Bronchial epithelial cell (primary cell): ENCODE measurements around the gene MFSD1. TPM values are rescaled to one million over a fixed set of nuclear protein-coding genes. Genes with fewer than 3 reads are reported as not detected.

Experiments used
- DNase-seq: peaks from one replicate; pipeline ENCODE4 v3.0.0-alpha.2; 2010; ENCODE audit warnings: low read depth
- FAIRE-seq: peaks from 2 replicates; lab custom pipeline; 2011; peaks lifted over from hg19 to GRCh38; lab: Jason Lieb, UNC
- H3K27me3 ChIP-seq: 2 replicates; pipeline ENCODE4 v1.5.1; 2011; ENCODE audit warnings: low read length; ENCODE audit not compliant: control insufficient read depth, insufficient read depth
- H3K36me3 ChIP-seq: 2 replicates; pipeline ENCODE4 v1.5.1; 2011; ENCODE audit warnings: low read length; ENCODE audit not compliant: control insufficient read depth, insufficient read depth
- H3K4me3 ChIP-seq: 2 replicates; pipeline ENCODE4 v1.5.1; 2011; ENCODE audit warnings: mild to moderate bottlenecking, low read depth, low read length, control low read depth
- total RNA-seq: library from RNA; depleted of rRNA; stranded (reverse); fragments of >200 nt; gene quantifications from 2 replicates; pipeline ENCODE4 v1.2.1, GENCODE V29; 2014
- TF ChIP-seq, protein P1 (sequence below): IDR thresholded peaks from 2 replicates; pipeline ENCODE4 v1.5.1; 2011; ENCODE audit warnings: mild to moderate bottlenecking, moderate library complexity, low read length, control low read depth, inconsistent platforms; ENCODE audit not compliant: insufficient read depth, severe bottlenecking

The MFSD1 gene
- total RNA-seq, 1 donor from 2014 or later = 57.1 TPM

GRCh38 chr3:158773845-158774830, 27.7 kb upstream of the MFSD1 start:
- TF ChIP-seq, protein P1, sequence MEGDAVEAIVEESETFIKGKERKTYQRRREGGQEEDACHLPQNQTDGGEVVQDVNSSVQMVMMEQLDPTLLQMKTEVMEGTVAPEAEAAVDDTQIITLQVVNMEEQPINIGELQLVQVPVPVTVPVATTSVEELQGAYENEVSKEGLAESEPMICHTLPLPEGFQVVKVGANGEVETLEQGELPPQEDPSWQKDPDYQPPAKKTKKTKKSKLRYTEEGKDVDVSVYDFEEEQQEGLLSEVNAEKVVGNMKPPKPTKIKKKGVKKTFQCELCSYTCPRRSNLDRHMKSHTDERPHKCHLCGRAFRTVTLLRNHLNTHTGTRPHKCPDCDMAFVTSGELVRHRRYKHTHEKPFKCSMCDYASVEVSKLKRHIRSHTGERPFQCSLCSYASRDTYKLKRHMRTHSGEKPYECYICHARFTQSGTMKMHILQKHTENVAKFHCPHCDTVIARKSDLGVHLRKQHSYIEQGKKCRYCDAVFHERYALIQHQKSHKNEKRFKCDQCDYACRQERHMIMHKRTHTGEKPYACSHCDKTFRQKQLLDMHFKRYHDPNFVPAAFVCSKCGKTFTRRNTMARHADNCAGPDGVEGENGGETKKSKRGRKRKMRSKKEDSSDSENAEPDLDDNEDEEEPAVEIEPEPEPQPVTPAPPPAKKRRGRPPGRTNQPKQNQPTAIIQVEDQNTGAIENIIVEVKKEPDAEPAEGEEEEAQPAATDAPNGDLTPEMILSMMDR = no peak
- Histone ChIP-seq H3K36me3 (no peaks in the 10 kb centered on the region), H3K4me3 (no peak overlapping the region), H3K27me3 (no peaks in the 10 kb centered on the region)
- DNase-seq = no peak
- FAIRE-seq = no peak

GRCh38 chr3:158774965-158775364, 26.9 kb upstream of the MFSD1 start:
- Histone ChIP-seq H3K4me3 (no peak overlapping the region), H3K36me3 (no peaks in the 10 kb centered on the region), H3K27me3 (no peaks in the 10 kb centered on the region)
- DNase-seq (no peak), FAIRE-seq (no peak)
- TF ChIP-seq, protein P1 = no peak

- TF ChIP-seq, protein P1 = no peak
These were observed 26.1 kb upstream of the MFSD1 start for GRCh38 chr3:158775426-158776410.

GRCh38 chr3:158776531-158776930, 25.3 kb upstream of the MFSD1 start:
- FAIRE-seq (no peak), DNase-seq (no peak)
- Histone ChIP-seq H3K36me3 (no peaks in the 10 kb centered on the region), H3K27me3 (no peaks in the 10 kb centered on the region), H3K4me3 (no peak overlapping the region)
- TF ChIP-seq, protein P1 = no peak

More at GRCh38 chr3:158775426-158776410, 26.1 kb upstream of the MFSD1 start:
- no peak for FAIRE-seq
- no peak for DNase-seq
- no peak overlapping the region for H3K4me3 ChIP-seq
- H3K36me3 ChIP-seq = no peaks in the 10 kb centered on the region
- no peaks in the 10 kb centered on the region for H3K27me3 ChIP-seq

DNA sequence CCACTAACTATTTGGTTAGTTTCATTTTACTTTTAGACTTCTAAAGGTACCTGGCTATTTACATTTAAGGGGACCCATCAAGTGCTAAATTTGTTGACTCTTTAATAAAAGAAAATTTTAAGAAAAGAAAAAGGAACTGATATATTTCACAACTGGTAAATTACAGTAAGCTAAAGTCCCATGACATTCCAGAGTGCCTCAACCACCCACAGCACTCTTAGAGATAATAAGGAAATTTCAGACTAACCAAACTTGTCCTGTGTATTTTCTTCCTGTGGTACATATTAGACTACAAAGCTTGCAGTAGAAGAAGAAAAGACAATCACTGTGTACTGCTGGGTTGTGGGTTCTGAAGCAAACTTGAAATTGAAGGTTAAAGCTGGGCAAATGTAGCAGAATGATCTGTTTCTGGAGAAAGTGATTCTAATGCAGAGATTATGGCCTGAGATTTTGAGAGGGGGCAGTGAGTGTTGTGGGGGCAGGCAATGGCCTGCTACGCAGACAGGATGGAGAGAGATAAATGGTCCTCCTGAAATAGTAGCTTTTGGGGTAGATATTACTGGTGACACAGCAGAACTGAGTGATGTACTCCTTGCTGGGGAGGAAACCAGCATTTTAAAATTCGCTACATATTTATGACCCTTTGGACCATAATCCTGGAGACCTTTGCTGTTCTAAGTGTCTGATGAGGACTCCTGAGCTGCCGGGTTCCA, 24.5 kb upstream of the MFSD1 start:
- Histone ChIP-seq H3K36me3 (no peaks in the 10 kb centered on the region), H3K4me3 (no peak overlapping the region), H3K27me3 (no peaks in the 10 kb centered on the region)
- FAIRE-seq = no peak
- no peak for DNase-seq
- TF ChIP-seq, protein P1 = no peak
